A673 (cell line): ENCODE data around the gene MAMSTR.

Source experiments
- CTCF ChIP-seq: fragments of 300-800, 200-600 bp; sonication (generic); conservative IDR thresholded peaks from 2 replicates; pipeline ENCODE4 v1.5.1; 2017; ENCODE audit warnings: low read depth, mild to moderate bottlenecking, antibody characterized with exemption, low read length, moderate library complexity, mixed read lengths
- EZH2 ChIP-seq: fragments of 200-600 bp; sonication (generic); IDR thresholded peaks from 2 replicates; pipeline ENCODE4 v1.6.1; 2017; ENCODE audit warnings: borderline replicate concordance, low read depth, mild to moderate bottlenecking, mixed read lengths, antibody characterized with exemption, low read length; ENCODE audit not compliant: poor library complexity, severe bottlenecking

GRCh38 chr19:48674216-48674809 lies 45.2 kb downstream of the MAMSTR start:
- no peak for TF ChIP-seq CTCF
- no peak for TF ChIP-seq EZH2
